Measurements from ENCODE around the gene AMBRA1.

The AMBRA1 gene

GRCh38 chr11:46604796-46605195 lies 11.0 kb upstream of the AMBRA1 start:
- Histone ChIP-seq H3K4me1 (ENCODE audit: control insufficient read depth, insufficient read depth, low read length) (no peaks in the 10 kb centered on the region), H3K4me3 (ENCODE audit: low read length) (no peak overlapping the region), H3K27ac (ENCODE audit: low read depth, low read length) (no peak overlapping the region), H3K36me3 (ENCODE audit: control insufficient read depth, insufficient read depth, low read length) (no peaks in the 10 kb centered on the region), H3K27me3 (ENCODE audit: control insufficient read depth, insufficient read depth, low read length) (no peaks in the 10 kb centered on the region), H3K9ac (ENCODE audit: low read length) (no peak overlapping the region)

GRCh38 chr11:46603704-46604308 lies 10.0 kb upstream of the AMBRA1 start:
- no peaks in the 10 kb centered on the region for H3K27me3 ChIP-seq (ENCODE audit: control insufficient read depth, insufficient read depth, low read length)
- H3K36me3 ChIP-seq (ENCODE audit: control insufficient read depth, insufficient read depth, low read length) = no peaks in the 10 kb centered on the region
- no peak overlapping the region for H3K9ac ChIP-seq (ENCODE audit: low read length)
- H3K4me3 ChIP-seq (ENCODE audit: low read length) = no peak overlapping the region
- no peaks in the 10 kb centered on the region for H3K4me1 ChIP-seq (ENCODE audit: control insufficient read depth, insufficient read depth, low read length)
- no peak overlapping the region for H3K27ac ChIP-seq (ENCODE audit: low read depth, low read length)

GRCh38 chr11:46601129-46601528 lies 7.3 kb upstream of the AMBRA1 start:
- H3K4me1 ChIP-seq (ENCODE audit: control insufficient read depth, insufficient read depth, low read length) = no peaks in the 10 kb centered on the region
- no peak overlapping the region for H3K9ac ChIP-seq (ENCODE audit: low read length)
- peak overlapping the region; percentile 28 for H3K27ac ChIP-seq (ENCODE audit: low read depth, low read length)

GRCh38 chr11:46600194-46600960 lies 6.6 kb upstream of the AMBRA1 start:
- Histone ChIP-seq H3K4me3 (ENCODE audit: low read length) (no peak overlapping the region), H3K27ac (ENCODE audit: low read depth, low read length) (no peak overlapping the region), H3K9ac (ENCODE audit: low read length) (no peak overlapping the region)

More at GRCh38 chr11:46601129-46601528, 7.3 kb upstream of the AMBRA1 start:
- no peaks in the 10 kb centered on the region for H3K36me3 ChIP-seq (ENCODE audit: control insufficient read depth, insufficient read depth, low read length)
- H3K4me3 ChIP-seq (ENCODE audit: low read length) = no peak overlapping the region
- H3K27me3 ChIP-seq (ENCODE audit: control insufficient read depth, insufficient read depth, low read length) = no peaks in the 10 kb centered on the region

GRCh38 chr11:46599340-46600193 lies 5.7 kb upstream of the AMBRA1 start:
- Histone ChIP-seq H3K4me1 (ENCODE audit: control insufficient read depth, insufficient read depth, low read length) (no peaks in the 10 kb centered on the region), H3K27me3 (ENCODE audit: control insufficient read depth, insufficient read depth, low read length) (no peaks in the 10 kb centered on the region), H3K9ac (ENCODE audit: low read length) (no peak overlapping the region), H3K36me3 (ENCODE audit: control insufficient read depth, insufficient read depth, low read length) (no peaks in the 10 kb centered on the region), H3K27ac (ENCODE audit: low read depth, low read length) (no peak overlapping the region), H3K4me3 (ENCODE audit: low read length) (no peak overlapping the region)

More at GRCh38 chr11:46600194-46600960, 6.6 kb upstream of the AMBRA1 start:
- Histone ChIP-seq H3K4me1 (ENCODE audit: control insufficient read depth, insufficient read depth, low read length) (no peaks in the 10 kb centered on the region), H3K36me3 (ENCODE audit: control insufficient read depth, insufficient read depth, low read length) (no peaks in the 10 kb centered on the region), H3K27me3 (ENCODE audit: control insufficient read depth, insufficient read depth, low read length) (no peaks in the 10 kb centered on the region)

GRCh38 chr11:46597609-46598219 lies 3.9 kb upstream of the AMBRA1 start:
- Histone ChIP-seq H3K9ac (ENCODE audit: low read length) (no peak overlapping the region), H3K27ac (ENCODE audit: low read depth, low read length) (no peak overlapping the region), H3K27me3 (ENCODE audit: control insufficient read depth, insufficient read depth, low read length) (no peaks in the 10 kb centered on the region), H3K4me3 (ENCODE audit: low read length) (no peak overlapping the region), H3K4me1 (ENCODE audit: control insufficient read depth, insufficient read depth, low read length) (peaks cover 5% of the 10 kb centered on the region), H3K36me3 (ENCODE audit: control insufficient read depth, insufficient read depth, low read length) (no peaks in the 10 kb centered on the region)

- Histone ChIP-seq H3K27ac (ENCODE audit: low read depth, low read length) (no peak overlapping the region), H3K9ac (ENCODE audit: low read length) (no peak overlapping the region), H3K4me3 (ENCODE audit: low read length) (no peak overlapping the region), H3K27me3 (ENCODE audit: control insufficient read depth, insufficient read depth, low read length) (no peaks in the 10 kb centered on the region), H3K4me1 (ENCODE audit: control insufficient read depth, insufficient read depth, low read length) (peaks cover 8% of the 10 kb centered on the region), H3K36me3 (ENCODE audit: control insufficient read depth, insufficient read depth, low read length) (no peaks in the 10 kb centered on the region)
Observed at GRCh38 chr11:46597155-46597554, 3.3 kb upstream of the AMBRA1 start.

GRCh38 chr11:46594785-46595184 lies 962 bp upstream of the AMBRA1 start:
- Histone ChIP-seq H3K36me3 (ENCODE audit: control insufficient read depth, insufficient read depth, low read length) (no peaks in the 10 kb centered on the region), H3K4me3 (ENCODE audit: low read length) (no peak overlapping the region), H3K27me3 (ENCODE audit: control insufficient read depth, insufficient read depth, low read length) (no peaks in the 10 kb centered on the region), H3K4me1 (ENCODE audit: control insufficient read depth, insufficient read depth, low read length) (peaks cover 8% of the 10 kb centered on the region), H3K27ac (ENCODE audit: low read depth, low read length) (no peak overlapping the region), H3K9ac (ENCODE audit: low read length) (no peak overlapping the region)

GRCh38 chr11:46594374-46594700 lies 514 bp upstream of the AMBRA1 start:
- Histone ChIP-seq H3K4me1 (ENCODE audit: control insufficient read depth, insufficient read depth, low read length) (peaks cover 8% of the 10 kb centered on the region), H3K27ac (ENCODE audit: low read depth, low read length) (peak overlapping the region; percentile 28), H3K36me3 (ENCODE audit: control insufficient read depth, insufficient read depth, low read length) (no peaks in the 10 kb centered on the region), H3K4me3 (ENCODE audit: low read length) (peak overlapping the region; percentile 88), H3K9ac (ENCODE audit: low read length) (no peak overlapping the region), H3K27me3 (ENCODE audit: control insufficient read depth, insufficient read depth, low read length) (no peaks in the 10 kb centered on the region)

GRCh38 chr11:46590740-46591605 lies 2.9 kb downstream of the AMBRA1 start:
- no peaks in the 10 kb centered on the region for H3K36me3 ChIP-seq (ENCODE audit: control insufficient read depth, insufficient read depth, low read length)
- H3K27me3 ChIP-seq (ENCODE audit: control insufficient read depth, insufficient read depth, low read length) = no peaks in the 10 kb centered on the region
- H3K27ac ChIP-seq (ENCODE audit: low read depth, low read length) = no peak overlapping the region
- H3K9ac ChIP-seq (ENCODE audit: low read length) = no peak overlapping the region
- H3K4me1 ChIP-seq (ENCODE audit: control insufficient read depth, insufficient read depth, low read length) = peaks cover 8% of the 10 kb centered on the region
- H3K4me3 ChIP-seq (ENCODE audit: low read length) = no peak overlapping the region

GRCh38 chr11:46588915-46589314 lies 4.9 kb downstream of the AMBRA1 start:
- Histone ChIP-seq H3K36me3 (ENCODE audit: control insufficient read depth, insufficient read depth, low read length) (no peaks in the 10 kb centered on the region), H3K27me3 (ENCODE audit: control insufficient read depth, insufficient read depth, low read length) (no peaks in the 10 kb centered on the region), H3K9ac (ENCODE audit: low read length) (no peak overlapping the region), H3K4me1 (ENCODE audit: control insufficient read depth, insufficient read depth, low read length) (peaks cover 8% of the 10 kb centered on the region), H3K27ac (ENCODE audit: low read depth, low read length) (no peak overlapping the region), H3K4me3 (ENCODE audit: low read length) (no peak overlapping the region)
